Activated T-helper 1 cell treated with Interleukin-2 at 50 U/mL for 16 hours (primary cell): ENCODE data around the gene CSPG4.
"Not testable (repeated sequence)": the region's sequence is repeated elsewhere in the genome, so short reads cannot be mapped to it uniquely, and the experiment has no call there.

Experiments used
- DNase-seq: peaks from one replicate; pipeline ENCODE4 v3.0.0-alpha.2; 2020; ENCODE audit warnings: low read depth

Gene CSPG4, protein sequence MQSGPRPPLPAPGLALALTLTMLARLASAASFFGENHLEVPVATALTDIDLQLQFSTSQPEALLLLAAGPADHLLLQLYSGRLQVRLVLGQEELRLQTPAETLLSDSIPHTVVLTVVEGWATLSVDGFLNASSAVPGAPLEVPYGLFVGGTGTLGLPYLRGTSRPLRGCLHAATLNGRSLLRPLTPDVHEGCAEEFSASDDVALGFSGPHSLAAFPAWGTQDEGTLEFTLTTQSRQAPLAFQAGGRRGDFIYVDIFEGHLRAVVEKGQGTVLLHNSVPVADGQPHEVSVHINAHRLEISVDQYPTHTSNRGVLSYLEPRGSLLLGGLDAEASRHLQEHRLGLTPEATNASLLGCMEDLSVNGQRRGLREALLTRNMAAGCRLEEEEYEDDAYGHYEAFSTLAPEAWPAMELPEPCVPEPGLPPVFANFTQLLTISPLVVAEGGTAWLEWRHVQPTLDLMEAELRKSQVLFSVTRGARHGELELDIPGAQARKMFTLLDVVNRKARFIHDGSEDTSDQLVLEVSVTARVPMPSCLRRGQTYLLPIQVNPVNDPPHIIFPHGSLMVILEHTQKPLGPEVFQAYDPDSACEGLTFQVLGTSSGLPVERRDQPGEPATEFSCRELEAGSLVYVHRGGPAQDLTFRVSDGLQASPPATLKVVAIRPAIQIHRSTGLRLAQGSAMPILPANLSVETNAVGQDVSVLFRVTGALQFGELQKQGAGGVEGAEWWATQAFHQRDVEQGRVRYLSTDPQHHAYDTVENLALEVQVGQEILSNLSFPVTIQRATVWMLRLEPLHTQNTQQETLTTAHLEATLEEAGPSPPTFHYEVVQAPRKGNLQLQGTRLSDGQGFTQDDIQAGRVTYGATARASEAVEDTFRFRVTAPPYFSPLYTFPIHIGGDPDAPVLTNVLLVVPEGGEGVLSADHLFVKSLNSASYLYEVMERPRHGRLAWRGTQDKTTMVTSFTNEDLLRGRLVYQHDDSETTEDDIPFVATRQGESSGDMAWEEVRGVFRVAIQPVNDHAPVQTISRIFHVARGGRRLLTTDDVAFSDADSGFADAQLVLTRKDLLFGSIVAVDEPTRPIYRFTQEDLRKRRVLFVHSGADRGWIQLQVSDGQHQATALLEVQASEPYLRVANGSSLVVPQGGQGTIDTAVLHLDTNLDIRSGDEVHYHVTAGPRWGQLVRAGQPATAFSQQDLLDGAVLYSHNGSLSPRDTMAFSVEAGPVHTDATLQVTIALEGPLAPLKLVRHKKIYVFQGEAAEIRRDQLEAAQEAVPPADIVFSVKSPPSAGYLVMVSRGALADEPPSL (N-terminal part only)

DNA sequence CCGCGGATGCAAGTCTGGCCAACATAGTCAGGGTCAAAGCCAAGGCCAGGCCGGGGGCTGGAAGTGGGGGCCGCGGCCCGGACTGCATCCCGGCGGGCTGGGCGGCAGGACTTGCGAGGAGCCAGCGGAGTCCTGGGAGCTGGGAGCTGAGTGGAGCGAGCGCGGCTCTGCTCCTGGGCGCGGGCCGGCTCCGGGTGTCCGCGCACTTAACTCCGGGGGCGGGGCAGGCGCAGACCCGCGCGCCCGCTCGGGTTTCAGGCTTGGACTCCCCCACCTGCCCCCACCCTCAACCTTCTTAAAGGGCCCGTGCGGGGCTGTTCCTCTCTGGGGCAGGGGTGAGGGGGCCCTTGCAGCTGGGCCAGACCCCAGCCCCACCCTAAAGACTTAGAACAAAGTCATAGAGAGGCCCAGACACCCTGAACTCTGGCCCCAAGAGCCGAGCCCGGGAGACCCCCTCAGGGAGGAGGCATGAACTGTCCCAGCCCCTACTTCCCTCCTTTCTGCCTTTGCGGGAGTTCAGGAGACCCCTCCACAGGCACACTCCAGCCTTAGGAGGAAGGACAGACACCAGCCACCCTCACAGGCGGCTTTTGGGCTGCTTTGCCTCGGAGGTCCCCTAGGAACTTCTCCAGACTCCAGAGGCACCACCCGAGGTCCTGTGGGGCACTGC is at the start of gene CSPG4:
Gene CSPG4, minus strand, starts transcription at position 181 of the 670 bp plus-strand sequence. Its CDS starts 93 bp downstream, at position 88.
- no peak for DNase-seq

DNA sequence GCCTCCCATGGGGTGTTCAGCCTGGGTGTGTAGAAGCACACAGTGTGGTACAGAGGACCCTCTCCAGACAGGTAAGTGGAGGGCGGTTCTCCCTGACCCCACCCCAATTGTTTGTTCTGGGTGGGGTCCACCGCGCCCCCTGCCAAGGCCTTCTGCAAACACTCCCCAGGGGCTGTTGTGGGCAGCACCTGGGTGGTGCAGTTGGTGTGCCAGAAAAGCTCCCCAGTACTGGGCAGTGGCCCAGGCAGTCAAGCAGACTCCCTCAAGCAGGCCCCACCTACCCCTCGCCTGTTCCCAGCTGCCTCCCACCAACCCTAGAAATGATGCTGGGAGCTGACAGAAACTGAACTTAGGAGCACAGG is 49.7 kb upstream of the CSPG4 start:
- not testable (repeated sequence) for DNase-seq

DNA sequence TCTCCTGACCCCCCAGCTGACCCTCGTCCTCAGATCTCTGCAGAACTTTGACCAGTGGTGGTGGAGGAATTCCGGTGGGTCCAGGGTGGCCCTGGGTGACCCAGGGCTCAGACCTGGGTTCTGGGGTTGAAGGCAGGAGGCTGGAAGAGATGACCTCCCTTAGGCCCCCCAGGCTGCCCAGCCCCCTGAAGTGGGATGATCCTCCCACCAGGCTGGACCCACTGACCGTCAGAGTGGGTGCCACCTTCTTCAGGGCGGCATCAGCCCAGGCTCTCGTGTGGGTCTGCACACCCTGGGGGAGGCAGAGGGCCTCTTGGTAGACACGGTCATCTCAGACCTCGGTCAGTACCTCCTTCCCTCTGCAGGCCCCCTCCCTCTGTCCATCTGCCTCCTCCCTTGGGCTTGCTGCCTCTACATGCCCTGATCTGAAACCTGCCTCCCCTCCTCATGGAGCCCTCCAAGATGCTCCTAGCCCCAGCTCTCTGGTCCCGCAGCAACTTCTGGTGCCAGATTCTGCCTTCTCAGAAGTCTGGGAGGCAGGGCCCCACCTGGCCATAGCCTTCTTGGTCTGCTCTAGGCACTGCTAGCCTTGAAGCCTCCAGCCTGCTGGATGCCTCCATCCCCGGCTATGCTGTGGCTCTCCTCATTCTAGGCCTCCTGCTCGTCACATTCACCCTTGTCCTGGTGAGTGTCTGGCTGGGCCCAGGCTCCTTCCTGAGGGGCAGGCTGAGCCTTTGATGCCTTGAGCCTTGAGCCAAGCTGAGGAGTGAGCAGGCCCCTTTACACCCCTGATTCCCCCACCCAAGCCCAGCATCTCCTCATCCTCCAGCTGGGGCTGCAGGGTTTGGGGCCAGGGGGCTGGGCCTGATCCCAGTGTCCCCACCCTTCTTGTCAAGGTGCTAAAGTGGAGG is 49.1 kb upstream of the CSPG4 start:
- DNase-seq, result no peak

DNA sequence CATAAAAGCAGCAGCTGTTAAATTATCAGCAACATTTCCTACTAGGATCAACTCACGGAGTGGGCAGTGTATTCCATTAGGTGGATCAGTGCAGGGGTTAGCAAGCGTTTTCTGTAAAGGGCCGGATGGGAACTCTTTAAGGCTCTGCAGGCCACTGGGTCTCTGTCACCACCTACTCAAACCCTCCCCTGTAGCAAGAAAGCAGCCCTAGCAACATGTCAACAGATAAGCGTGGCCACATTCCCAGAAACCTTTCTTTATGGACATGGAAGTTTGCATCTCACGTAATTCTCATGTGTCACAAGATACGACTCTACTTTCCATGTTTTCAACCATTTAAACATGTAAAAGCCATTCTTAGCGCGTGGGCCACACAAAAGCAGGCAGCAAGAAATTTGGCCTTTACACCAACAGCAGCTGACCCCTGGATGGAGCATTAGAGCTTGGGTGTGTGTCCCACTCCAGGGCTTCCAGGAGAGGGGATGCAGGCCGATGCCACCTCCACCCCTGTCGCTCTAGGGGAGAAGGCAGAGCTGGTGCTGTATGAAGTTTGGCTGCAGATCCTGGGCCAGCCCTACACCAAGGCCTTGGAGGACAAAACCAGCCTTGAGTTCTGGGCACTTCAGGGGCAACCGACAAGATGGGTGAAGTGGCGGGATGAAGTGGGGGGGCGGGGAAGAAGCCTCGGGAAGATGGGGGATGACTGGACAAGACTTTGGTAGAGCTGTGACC is 48.2 kb upstream of the CSPG4 start:
- no peak for DNase-seq

DNA sequence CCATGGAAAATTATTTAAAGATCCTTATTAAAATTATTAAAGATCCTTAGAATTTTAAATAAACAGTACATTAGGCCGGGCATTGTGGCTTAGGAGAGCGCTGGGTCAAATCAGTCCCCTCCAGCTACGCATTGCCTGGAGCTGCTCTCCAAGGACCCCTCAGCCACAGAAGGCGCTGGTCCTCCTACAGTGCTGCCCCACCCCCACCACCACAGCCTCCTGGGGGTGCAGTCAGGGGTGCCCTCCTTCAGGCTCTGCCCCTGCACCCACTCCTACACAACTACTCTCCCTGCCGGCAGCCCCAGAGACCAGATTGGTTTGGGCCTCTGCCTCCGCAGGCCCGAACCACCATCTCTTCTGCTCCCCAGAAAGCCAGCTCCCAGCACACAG is 47.5 kb upstream of the CSPG4 start:
- DNase-seq, result not testable (repeated sequence)

DNA sequence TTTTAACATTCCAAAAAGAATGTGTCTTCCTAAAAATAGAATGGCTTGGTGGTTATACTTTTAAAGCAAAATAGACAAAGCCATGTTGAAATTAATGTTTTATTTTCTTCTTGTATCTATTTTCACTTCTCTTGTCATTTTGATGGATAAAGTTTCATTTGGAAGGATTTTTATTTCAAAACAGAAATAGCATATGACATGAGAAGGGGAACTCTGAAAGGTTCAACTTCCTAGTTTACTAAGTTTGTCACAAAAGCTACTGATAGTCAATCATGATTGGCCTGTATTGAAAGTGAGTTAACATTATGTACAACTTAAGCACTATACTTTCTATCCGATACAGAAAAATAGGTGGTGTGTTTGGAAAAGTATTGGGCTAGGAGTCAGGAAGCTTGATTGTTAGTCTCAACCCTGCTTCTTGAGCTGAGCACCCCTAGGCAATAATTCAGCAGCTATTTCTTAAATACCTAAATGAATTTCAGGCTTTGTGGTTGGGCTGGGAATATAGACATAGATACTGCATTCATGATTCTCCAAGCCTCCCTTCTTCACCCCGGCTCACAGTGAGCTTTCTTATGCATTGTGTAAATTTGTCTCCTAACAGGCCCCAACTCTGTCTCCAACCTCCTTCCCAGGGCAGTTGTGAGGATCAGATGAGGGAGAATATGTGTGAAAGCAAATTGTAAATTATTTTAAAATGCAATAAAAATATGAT is 46.9 kb upstream of the CSPG4 start:
- no peak for DNase-seq

DNA sequence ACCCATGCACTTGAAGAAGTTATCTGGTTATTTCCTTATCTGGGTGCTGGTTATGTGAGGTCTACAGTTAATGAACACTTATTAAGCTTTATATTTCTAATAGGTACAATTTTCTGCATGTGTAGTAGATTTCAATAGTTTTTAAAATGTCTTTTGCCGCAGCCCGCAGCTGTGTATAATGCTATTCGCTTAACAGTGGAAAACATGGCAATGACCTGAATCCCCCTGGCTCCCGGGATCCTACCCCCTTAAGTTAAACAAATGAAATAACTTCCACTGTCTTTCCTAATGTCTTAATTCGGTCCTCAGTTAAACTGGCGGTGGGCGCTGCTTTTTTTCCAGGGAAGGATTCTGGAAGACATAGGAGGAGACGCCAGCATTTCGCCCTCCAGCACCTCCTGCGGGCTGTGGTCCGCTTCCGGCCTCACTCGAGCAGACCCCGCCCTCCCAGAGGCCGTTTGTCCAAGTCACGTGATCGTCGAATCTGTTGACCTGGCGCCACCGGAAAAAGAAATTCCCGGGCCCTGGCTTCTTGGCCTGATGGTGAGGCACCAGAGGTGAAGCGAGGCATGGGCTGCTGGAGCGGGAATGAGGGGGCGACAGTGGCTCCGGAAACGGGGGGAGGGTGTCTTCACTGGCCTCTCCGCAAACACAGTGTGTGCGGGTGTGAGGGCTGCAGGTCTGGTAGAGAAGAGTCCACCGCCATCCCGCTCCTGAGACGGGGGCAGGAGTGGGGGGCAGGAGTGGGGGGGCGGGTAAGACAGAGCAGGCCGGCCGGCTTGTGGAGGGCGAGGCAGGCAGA is 45.6 kb upstream of the CSPG4 start:
- peak; percentile 35 for DNase-seq

DNA sequence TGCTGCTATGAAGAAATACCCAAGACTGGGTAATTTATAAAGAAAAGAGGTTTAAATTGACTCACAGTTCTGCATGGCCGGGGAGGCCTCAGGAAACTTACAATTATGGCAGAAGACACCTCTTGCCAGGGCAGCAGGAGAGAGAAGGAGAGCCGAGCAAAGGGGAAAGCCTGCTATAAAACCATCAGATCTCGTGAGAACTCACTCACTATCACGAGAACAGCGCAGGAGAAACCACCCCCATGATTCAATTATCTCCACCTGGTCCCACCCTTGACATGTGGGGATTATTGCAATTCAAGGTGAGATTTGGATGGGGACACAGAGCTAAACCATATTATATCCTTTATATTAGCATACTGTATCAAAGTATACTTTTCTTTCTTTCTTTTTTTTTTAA is 42.2 kb upstream of the CSPG4 start:
- DNase-seq, result not testable (repeated sequence)

DNA sequence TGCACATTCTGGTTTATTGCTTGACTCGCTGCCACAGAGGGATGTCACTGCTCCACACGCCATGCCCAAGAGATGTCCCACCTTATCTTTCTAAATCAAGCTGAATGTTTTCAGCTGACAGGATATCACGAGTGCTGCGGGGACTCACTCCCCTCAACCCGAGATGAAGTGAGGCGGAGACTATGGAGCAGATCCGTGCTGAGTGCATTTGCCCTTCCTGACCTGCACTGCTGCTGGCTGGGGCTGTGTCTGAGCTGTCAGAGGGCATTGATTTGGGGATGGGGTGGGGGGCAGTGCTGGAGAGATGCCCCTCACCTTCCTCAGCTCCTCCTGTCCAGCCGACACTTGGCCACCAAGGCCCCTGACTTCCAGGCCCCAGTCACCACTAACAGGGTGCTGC is 40.5 kb upstream of the CSPG4 start:
- DNase-seq, result no peak

DNA sequence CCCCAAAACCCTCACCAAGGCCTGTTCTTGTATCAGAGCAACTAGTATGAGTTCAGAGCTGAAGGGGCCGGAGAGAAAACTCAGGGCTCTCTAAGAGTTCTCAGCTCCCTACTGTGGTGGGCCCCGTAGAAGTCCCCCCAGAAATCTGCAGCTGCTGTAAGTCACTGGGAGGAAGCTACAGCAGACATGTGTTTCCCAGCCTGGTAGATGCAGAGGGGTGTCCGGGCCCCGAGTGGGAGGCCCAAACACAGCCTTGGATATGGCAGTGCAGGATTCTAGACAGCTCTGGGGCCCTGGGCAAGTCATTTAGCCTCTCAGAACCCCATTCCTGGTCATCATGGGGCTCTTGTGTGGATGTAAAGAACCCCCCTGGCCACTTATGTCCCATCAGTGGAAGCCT is 39.2 kb upstream of the CSPG4 start:
- no peak for DNase-seq

DNA sequence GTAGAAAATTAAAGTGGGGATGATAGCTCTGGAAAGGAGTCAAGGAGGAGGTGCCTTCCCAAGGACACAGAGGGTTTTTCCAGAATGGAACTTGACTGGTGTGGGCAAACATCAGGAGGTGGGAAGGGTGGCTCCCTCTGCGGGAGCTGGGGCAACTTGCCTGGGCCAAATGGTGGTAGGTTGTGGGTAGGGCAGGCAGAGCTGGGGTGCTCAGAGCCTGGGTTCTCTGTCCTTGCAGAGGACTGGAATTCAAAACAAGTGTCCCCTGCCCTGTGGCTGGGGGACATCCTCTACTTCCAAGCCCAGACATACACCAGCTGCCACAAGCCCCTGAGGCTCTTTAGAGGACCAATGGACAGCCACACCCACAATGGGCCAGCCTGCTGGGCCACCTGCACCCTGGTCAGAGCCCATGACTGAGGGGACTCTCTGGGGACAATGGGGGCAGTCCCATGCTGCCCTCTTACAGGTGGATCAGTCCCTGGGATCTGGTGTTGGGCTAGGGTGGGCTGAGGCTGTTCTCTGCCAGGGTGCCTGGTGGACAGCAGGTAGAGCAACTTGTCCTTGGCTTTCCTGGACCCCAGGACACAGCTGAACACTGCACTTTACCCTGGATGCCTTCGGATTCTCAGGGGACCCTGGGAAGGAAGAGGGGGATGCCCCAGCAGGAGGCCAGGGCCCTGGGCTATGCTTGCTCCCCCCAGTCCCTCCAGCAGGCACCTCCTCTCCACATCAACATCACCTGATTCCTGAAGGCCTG is 38.6 kb upstream of the CSPG4 start:
- no peak for DNase-seq

DNA sequence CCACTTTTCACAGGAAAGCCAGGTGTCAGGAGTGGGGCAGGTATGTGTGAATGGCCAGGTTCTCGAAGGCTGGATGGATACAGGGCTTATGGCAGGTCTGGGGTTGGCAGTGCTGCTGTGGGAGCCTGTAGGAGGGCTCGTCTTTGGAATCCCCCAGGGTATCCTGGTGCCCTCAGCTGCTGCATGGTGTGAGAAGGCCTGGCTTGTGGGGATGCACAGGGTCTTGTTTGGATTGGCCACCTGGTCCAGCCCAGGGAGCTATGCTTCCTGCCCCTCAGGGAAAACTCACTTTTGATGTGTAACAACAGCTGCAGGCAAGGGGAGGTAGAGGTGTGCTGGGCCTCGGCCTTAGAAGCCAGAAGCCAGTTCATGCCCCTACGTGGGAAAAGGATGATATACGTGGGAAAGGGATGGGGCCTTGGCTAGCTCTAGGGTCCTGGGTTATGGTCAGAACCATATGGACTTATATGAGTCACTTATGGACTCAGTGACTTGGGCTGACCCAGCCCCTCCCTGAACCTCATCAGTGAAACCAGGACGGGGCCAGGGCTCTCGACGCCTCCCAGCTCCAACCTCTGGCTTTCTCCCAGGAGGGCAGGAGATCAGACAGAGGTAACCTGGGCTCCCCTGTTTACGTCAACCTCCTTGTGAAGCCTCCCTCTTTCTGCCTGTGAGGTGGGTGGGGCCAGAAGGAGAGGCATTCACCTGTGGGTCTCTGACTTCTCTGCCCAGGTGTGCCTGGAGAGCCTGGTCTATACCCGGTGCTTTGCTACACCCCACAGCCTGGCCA is 37.8 kb upstream of the CSPG4 start:
- no peak for DNase-seq

DNA sequence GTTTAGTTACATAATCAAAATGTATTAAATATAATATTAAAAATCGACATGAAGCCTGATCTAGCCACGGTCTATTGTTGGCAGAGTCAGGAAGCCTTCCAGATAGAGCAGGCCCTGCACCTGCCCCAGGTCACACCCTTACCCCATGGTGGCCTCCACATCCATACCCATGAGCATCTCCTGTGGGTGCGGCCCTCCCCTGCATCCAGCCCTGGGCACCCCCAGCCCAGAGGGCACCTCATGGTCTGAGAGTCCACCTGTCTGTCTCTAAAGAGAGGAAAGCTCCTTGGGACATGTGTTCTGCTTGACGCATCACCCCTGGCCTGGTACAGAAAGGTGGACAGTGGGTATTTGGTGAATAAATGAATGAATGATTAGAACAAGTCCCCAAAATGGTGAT is 37.2 kb upstream of the CSPG4 start:
- no peak for DNase-seq

DNA sequence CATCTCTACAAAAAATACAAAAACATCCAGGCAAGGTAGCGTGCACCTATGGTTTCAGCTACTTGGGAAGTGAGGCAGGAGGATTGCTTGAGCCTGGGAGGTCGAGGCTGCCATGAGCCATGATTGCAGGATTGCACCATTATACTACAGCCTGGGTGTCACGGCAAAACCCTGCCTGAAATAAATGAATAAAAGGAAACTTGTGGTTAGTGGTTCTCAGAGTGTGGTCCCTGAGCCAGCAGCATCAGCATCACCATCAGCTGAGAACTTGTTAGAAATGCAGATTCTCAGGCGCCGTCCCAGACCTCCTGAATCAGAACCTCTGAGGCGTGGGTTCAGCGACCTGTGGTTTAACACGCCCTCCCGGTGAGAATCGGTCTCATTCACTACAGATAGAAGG is 36.2 kb upstream of the CSPG4 start:
- not testable (repeated sequence) for DNase-seq

DNA sequence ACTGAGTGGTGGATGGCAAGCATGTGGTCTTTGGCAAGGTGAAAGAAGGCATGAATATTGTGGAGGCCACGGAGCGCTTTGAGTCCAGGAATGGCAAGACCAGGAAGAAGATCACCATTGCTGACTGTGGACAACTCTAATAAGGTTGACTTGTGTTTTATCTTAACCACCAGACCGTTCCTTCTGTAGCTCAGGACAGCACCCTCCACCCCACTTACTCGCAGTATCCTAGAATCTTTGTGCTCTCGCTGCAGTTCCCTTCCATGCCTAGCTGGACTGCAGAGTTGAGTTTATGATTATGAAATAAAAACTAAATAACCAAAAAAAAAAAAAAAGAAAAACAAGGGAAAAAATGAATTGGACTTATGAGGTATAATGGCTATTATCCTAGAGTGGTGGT is 34.5 kb upstream of the CSPG4 start:
- not testable (repeated sequence) for DNase-seq

DNA sequence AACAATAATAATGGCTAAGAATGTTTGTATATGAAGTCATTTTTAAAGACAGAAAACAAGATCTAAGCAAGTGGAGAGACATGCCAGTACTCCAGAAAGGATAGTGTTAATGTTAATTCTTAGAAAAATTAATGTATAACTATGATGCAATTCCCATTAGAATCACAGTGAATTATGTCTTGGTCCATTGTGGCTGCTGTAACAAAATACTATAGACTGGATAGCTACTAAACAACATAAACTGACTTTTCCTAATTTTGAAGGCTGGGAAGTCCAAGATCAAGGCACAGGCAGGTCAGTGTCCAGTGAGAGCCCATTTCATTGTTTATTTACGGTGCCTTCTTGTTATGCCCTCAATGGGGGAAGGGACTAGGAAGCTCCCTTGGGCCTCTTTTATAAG is 32.7 kb upstream of the CSPG4 start:
- no peak for DNase-seq

DNA sequence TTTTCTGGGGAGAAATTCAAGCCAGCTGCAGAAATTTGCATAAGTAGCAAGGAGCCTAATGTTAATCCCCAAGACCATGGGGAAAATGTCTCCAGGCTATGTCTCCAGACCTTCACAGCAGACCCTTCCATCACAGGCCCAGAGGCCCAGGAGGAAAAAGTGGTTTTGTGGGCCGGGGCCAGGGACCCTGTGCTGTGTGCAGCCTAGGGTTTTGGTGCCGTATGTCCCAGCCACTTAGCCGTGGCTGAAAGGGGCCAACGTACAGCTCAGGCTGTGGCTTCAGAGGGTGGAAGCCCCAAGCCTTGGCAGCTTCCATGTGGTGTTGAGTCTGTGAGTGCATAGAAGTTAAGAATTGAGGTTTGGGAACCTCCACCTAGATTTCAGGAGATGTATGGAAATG is 29.7 kb upstream of the CSPG4 start:
- DNase-seq, result not testable (repeated sequence)
